HFFc6 (cell line): ENCODE measurements around the gene UTS2R. TPM values are rescaled to one million over a fixed set of nuclear protein-coding genes. Genes with fewer than 3 reads are reported as not detected.
"Not testable (repeated sequence)": the region's sequence is repeated elsewhere in the genome, so short reads cannot be mapped to it uniquely, and the experiment has no call there.

Experiments
- DNase-seq: peaks from one replicate; pipeline ENCODE4 v3.0.0-alpha.2; 2018
- H3K27ac Mint-ChIP-seq: 2 replicates; pipeline ENCODE4 v1.8.0; 2020; ENCODE audit warnings: mild to moderate bottlenecking, mixed read lengths
- H3K27me3 Mint-ChIP-seq: 2 replicates; pipeline ENCODE4 v1.8.0; 2021; ENCODE audit warnings: mild to moderate bottlenecking, moderate library complexity, mixed read lengths; ENCODE audit not compliant: insufficient read depth
- H3K36me3 Mint-ChIP-seq: 2 replicates; pipeline ENCODE4 v1.8.0; 2021; ENCODE audit warnings: low read depth, mixed read lengths
- H3K4me1 Mint-ChIP-seq: 2 replicates; pipeline ENCODE4 v1.8.0; 2020; ENCODE audit warnings: low read depth, mixed read lengths
- H3K4me3 Mint-ChIP-seq: 2 replicates; pipeline ENCODE4 v1.8.0; 2020; ENCODE audit warnings: mild to moderate bottlenecking, moderate library complexity, mixed read lengths
- H3K9me3 Mint-ChIP-seq: 2 replicates; pipeline ENCODE4 v1.8.0; 2020; ENCODE audit warnings: mild to moderate bottlenecking, mixed read lengths
- CTCF ChIP-seq: fragments of 200-600 bp; sonication (generic); IDR thresholded peaks from 2 replicates; pipeline ENCODE4 v1.5.0; 2021; ENCODE audit warnings: antibody characterized with exemption, mild to moderate bottlenecking
- total RNA-seq, 6 experiments: library from RNA; stranded (reverse); fragmentation: NEBNext Ultra II Directional; extraction: Animal tissue kit (Norgen Biotek cat#: 25700); gene quantifications; 2 replicates in 1 of 6; 3 replicates in 5 of 6; pipeline ENCODE4 v1.2.3, GENCODE V29; 2021

UTS2R gene
- total RNA-seq, 6 experiments from 2014 or later = not detected

DNA sequence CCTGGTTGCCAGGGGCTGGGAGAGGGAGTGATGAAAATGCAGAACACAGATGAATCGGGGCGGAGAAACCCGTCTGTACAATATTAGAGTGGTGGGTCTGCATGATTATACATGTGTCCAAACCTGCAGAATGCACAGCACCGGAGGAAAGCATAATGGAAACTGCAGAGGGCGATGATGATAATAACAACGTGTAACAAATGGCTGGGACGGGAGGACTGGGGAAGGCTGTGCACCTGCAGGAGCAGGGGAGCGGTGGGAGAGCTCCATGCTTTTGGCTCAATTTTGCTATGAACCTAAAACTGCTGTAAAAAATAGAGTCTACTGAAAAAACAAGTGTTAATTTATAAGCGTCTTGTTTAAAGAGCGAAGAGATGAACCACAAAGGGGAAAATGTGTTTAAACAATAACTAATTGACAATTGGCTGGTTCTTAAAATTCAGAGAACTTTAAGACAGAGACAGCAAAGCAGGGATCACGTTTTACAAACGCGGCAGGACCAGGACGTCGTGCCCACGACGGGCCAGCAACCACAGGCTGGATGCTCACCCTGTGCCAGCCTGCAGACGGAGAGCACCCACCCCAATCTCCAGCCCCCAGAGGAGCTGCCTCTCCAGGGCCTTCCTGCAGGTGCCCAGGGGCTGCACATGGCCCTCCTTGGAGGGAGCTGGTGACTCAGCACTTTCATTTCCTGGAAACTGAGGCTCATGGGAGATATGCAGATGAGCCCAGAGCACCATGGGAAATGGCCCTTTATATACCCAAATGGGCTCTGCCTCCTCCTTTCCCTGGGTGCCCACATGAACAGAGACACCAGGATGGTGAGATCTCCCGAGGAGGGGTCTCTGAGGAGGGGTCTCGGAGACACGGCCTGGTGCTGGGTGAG, 12.9 kb upstream of the UTS2R start, which contains the start of gene TEX19:
Gene TEX19, plus strand, starts transcription at position 783 of the 886 bp plus-strand sequence. CDS start 2,904 bp downstream, outside the sequence.
- Mint-ChIP-seq H3K36me3 (no peaks in the 10 kb centered on the region), H3K4me3 (no peak within 1 kb of the TSS), H3K9me3 (no peaks in the 10 kb centered on the region), H3K27me3 (peaks cover 11% of the 10 kb centered on the region), H3K4me1 (peaks cover 9% of the 10 kb centered on the region), H3K27ac (no peak within 1 kb of the TSS)
- no peak for TF ChIP-seq CTCF
- no peak for DNase-seq

GRCh38 chr17:82359451-82360074, 12.0 kb upstream of the UTS2R start:
- not testable (repeated sequence) for H3K4me1 Mint-ChIP-seq, H3K36me3 Mint-ChIP-seq, H3K9me3 Mint-ChIP-seq, DNase-seq, H3K4me3 Mint-ChIP-seq, H3K27ac Mint-ChIP-seq
- H3K27me3 Mint-ChIP-seq = peaks cover 11% of the 10 kb centered on the region

DNA sequence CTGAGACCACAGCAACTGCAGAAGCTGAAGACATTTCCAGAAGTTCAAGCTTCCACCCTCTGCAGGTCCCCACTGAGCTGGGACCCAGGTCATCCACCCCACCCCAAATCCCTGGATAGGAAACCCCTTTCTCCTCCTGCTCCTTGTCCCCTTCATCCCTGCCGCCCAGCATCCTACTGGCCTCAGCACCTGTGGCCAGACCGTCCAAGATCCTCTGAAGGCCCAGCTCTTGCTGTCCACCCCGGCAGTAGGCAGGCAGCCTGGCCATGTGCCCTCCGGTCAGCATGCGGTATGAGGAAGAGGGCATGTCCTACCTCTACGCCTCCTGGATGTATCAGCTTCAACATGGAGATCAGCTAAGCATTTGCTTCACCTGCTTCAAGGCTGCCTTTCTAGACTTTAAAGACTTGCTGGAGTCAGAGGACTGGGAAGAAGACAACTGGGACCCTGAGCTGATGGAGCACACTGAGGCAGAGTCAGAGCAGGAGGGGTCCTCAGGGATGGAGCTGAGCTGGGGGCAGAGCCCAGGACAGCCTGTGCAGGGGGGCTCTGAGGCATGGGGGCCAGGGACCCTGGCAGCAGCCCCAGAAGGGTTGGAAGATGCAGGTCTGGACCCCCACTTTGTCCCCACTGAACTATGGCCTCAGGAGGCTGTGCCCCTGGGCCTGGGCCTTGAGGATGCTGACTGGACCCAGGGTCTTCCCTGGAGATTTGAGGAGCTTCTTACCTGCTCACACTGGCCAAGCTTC, 9.5 kb upstream of the UTS2R start:
- no peak for DNase-seq
- H3K27ac Mint-ChIP-seq = no peak overlapping the region
- H3K9me3 Mint-ChIP-seq = no peaks in the 10 kb centered on the region
- peaks cover 9% of the 10 kb centered on the region for H3K4me1 Mint-ChIP-seq
- TF ChIP-seq CTCF = no peak
- H3K27me3 Mint-ChIP-seq = peaks cover 9% of the 10 kb centered on the region
- no peak overlapping the region for H3K4me3 Mint-ChIP-seq
- no peaks in the 10 kb centered on the region for H3K36me3 Mint-ChIP-seq

DNA sequence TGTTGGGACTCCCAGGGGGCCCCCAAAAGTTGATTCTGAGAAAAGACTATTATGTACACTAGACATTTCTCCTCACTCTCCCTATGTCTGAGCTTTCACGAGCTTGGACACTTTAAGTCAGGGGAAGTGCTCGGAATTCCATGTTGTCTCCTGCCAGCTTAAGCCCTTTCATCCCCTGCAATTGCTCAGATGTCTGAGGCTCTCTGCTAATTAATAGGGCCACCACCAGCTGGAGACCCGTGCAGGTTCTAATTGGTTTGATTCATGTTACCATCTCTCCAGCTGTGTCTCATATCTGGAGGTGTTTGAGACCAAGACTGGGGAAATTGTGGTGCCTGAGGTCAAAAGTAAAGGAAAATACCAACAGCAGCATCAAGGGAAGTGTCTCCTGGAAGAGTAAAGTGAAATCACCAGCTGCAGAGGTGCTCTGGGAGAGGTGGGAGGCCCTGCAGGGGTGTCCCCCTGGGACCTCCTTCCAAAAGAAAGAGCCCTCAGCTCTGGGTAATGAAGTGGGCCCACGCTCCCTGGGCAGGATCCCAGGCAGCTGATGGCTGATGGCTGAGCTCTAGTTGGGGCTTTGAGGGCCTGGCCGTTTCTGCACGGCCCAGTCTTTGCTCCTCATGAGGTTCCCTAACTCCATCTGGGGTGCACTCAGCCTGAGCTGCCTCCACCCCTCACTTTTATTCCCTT, 5.8 kb upstream of the UTS2R start:
- Mint-ChIP-seq H3K9me3 (no peaks in the 10 kb centered on the region), H3K4me1 (no peaks in the 10 kb centered on the region), H3K27me3 (peaks cover 16% of the 10 kb centered on the region; the same call in 1 of the 2 replicates), H3K27ac (no peak overlapping the region), H3K4me3 (no peak overlapping the region), H3K36me3 (no peaks in the 10 kb centered on the region)
- no peak for TF ChIP-seq CTCF
- no peak for DNase-seq

GRCh38 chr17:82366749-82367148, 4.8 kb upstream of the UTS2R start:
- no peak for DNase-seq
- H3K27me3 Mint-ChIP-seq = peaks cover 22% of the 10 kb centered on the region; the same call in 1 of the 2 replicates
- no peak for TF ChIP-seq CTCF
- no peaks in the 10 kb centered on the region for H3K36me3 Mint-ChIP-seq
- no peak overlapping the region for H3K27ac Mint-ChIP-seq
- H3K4me3 Mint-ChIP-seq = no peak overlapping the region
- H3K9me3 Mint-ChIP-seq = no peaks in the 10 kb centered on the region
- no peaks in the 10 kb centered on the region for H3K4me1 Mint-ChIP-seq
